Measurements from ENCODE around the gene KCNF1.

The KCNF1 gene

GRCh38 chr2:10920764-10921388, 9.1 kb downstream of the KCNF1 start:
- TF ChIP-seq CTCF (IDR thresholded peaks at IDR 0.05; ENCODE audit: low read depth, low read length, missing control alignments), result no peak
- no peaks in the 10 kb centered on the region for H3K36me3 ChIP-seq (replicated peaks)
- H3K27ac ChIP-seq, result no peak overlapping the region
- DNase-seq, result no peak
- no peaks in the 10 kb centered on the region for H3K27me3 ChIP-seq (replicated peaks)
- in situ Hi-C loops (cut with HindIII; ENCODE audit: low pct_ligation_motif_present, low sequenced_read_pairs), result no loop called here
- H3K4me3 ChIP-seq (ENCODE audit: low read depth, low read length), result no peak overlapping the region

GRCh38 chr2:10921525-10921924, 9.8 kb downstream of the KCNF1 start:
- Histone ChIP-seq H3K27ac (no peak overlapping the region), H3K4me3 (ENCODE audit: low read depth, low read length) (no peak overlapping the region), H3K36me3 (replicated peaks) (no peaks in the 10 kb centered on the region), H3K27me3 (replicated peaks) (no peaks in the 10 kb centered on the region)
- DNase-seq, result no peak
- in situ Hi-C loops (cut with HindIII; ENCODE audit: low pct_ligation_motif_present, low sequenced_read_pairs), result no loop called here
- TF ChIP-seq CTCF (IDR thresholded peaks at IDR 0.05; ENCODE audit: low read depth, low read length, missing control alignments), result no peak

GRCh38 chr2:10922307-10923007, 10.7 kb downstream of the KCNF1 start:
- no peaks in the 10 kb centered on the region for H3K36me3 ChIP-seq (replicated peaks)
- no peaks in the 10 kb centered on the region for H3K27me3 ChIP-seq (replicated peaks)
- in situ Hi-C loops (cut with HindIII; ENCODE audit: low pct_ligation_motif_present, low sequenced_read_pairs), result no loop called here
- H3K4me3 ChIP-seq (ENCODE audit: low read depth, low read length), result no peak overlapping the region
- no peak for DNase-seq
- TF ChIP-seq CTCF (IDR thresholded peaks at IDR 0.05; ENCODE audit: low read depth, low read length, missing control alignments), result no peak
- H3K27ac ChIP-seq, result no peak overlapping the region

- no peak overlapping the region for H3K27ac ChIP-seq
- no peaks in the 10 kb centered on the region for H3K27me3 ChIP-seq (replicated peaks)
- no peak overlapping the region for H3K4me3 ChIP-seq (ENCODE audit: low read depth, low read length)
- DNase-seq, result no peak
- in situ Hi-C loops (cut with HindIII; ENCODE audit: low pct_ligation_motif_present, low sequenced_read_pairs), result no loop called here
- no peaks in the 10 kb centered on the region for H3K36me3 ChIP-seq (replicated peaks)
- TF ChIP-seq CTCF (IDR thresholded peaks at IDR 0.05; ENCODE audit: low read depth, low read length, missing control alignments), result no peak
Observed at GRCh38 chr2:10923008-10923375, 11.3 kb downstream of the KCNF1 start.

- Histone ChIP-seq H3K36me3 (replicated peaks) (no peaks in the 10 kb centered on the region), H3K27me3 (replicated peaks) (no peaks in the 10 kb centered on the region), H3K27ac (no peak overlapping the region), H3K4me3 (ENCODE audit: low read depth, low read length) (no peak overlapping the region)
- in situ Hi-C loops (cut with HindIII; ENCODE audit: low pct_ligation_motif_present, low sequenced_read_pairs), result no loop called here
- TF ChIP-seq CTCF (IDR thresholded peaks at IDR 0.05; ENCODE audit: low read depth, low read length, missing control alignments), result no peak
- no peak for DNase-seq
Observed at GRCh38 chr2:10923965-10924364, 12.2 kb downstream of the KCNF1 start.

GRCh38 chr2:10924441-10924840, 12.7 kb downstream of the KCNF1 start:
- Histone ChIP-seq H3K27me3 (replicated peaks) (no peaks in the 10 kb centered on the region), H3K36me3 (replicated peaks) (no peaks in the 10 kb centered on the region), H3K4me3 (ENCODE audit: low read depth, low read length) (no peak overlapping the region), H3K27ac (no peak overlapping the region)
- in situ Hi-C loops (cut with HindIII; ENCODE audit: low pct_ligation_motif_present, low sequenced_read_pairs), result no loop called here
- no peak for TF ChIP-seq CTCF (IDR thresholded peaks at IDR 0.05; ENCODE audit: low read depth, low read length, missing control alignments)
- no peak for DNase-seq

All from brain microvascular endothelial cell (primary cell).